Colonic mucosa (tissue), 4 donors: ENCODE results near the gene SLC25A28. TPM values are rescaled to one million over a fixed set of nuclear protein-coding genes. Genes with fewer than 3 reads are reported as not detected.
"Not testable (repeated sequence)": the region's sequence is repeated elsewhere in the genome, so short reads cannot be mapped to it uniquely, and the experiment has no call there.

ENCODE experiments used
- DNase-seq: peaks from one replicate; pipeline ENCODE4 v3.0.0-alpha.2; 2020
- H3K27ac ChIP-seq: fragments of 200-600 bp; one replicate; pipeline ENCODE4 v1.8.0; 2021
- H3K27me3 ChIP-seq: fragments of 200-600 bp; one replicate; pipeline ENCODE4 v1.8.0; 2021
- H3K36me3 ChIP-seq: fragments of 200-600 bp; one replicate; pipeline ENCODE4 v1.8.0; 2021
- H3K4me1 ChIP-seq: fragments of 200-600 bp; one replicate; pipeline ENCODE4 v1.8.0; 2021; ENCODE audit warnings: mild to moderate bottlenecking
- H3K4me3 ChIP-seq: fragments of 200-600 bp; one replicate; pipeline ENCODE4 v1.8.0; 2021
- H3K9ac ChIP-seq, 2 donors: one replicate each; pipeline ENCODE4 v1.7.0; 2013; ENCODE audit warnings: control low read depth in 2 of 2, low read depth in 2 of 2, low read length in 2 of 2
- H3K9me3 ChIP-seq: fragments of 200-600 bp; one replicate; pipeline ENCODE4 v1.8.0; 2021
- intact Hi-C: fragments of 100-400 bp; cut with DNase I; formaldehyde crosslinking; loops from one replicate; pipeline ENCODE4 v1.14.1; 2022
- total RNA-seq, 2 donors: library from RNA; stranded (reverse); fragmentation: NEBNext Ultra II Directional in 1 of 2; extraction: Animal tissue kit (Norgen Biotek cat#: 25700) in 1 of 2; gene quantifications; one replicate each; pipeline ENCODE4 v1.2.1, GENCODE V29; 2021
- TF ChIP-seq, protein P1 (sequence below): fragments of 200-600 bp; IDR thresholded peaks from one replicate; pipeline ENCODE4 v1.8.0; 2022; ENCODE audit warnings: antibody characterized with exemption, mild to moderate bottlenecking
- donor health status: healthy.
- donor health status: DM: no; HTN: no; CAD: no.
- donor health status: DM: no; HTN: no; CAD: no.

The SLC25A28 gene
- total RNA-seq, 2 donors from 2014 or later, result 29.6 to 38.7 TPM

DNA sequence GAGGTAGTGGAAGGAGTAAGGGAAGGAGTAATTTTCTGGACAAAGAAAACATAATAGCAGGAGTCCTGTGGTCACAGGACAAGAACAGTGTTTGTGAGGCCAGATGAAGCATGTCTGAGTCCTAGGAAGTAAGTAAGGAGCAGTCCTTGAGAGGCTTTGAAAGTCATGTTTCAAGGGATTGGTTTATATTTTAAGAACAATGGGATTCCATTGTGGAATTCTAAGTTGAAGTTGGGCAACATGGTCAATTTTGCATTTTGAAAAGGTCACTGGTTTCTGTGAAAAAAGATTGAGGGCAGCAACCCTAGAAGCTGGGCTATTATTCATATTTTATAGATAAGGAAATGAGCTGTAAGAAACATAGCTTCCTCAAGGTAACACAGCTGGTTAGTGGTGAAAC is 10.8 kb upstream of the SLC25A28 start:
- intact Hi-C loops, result loop anchor here (2.0 kb wide), 1 partner anchor 76 kb away; no protein-coding TSS in a partner anchor
- no peak for DNase-seq
- TF ChIP-seq, protein P1, sequence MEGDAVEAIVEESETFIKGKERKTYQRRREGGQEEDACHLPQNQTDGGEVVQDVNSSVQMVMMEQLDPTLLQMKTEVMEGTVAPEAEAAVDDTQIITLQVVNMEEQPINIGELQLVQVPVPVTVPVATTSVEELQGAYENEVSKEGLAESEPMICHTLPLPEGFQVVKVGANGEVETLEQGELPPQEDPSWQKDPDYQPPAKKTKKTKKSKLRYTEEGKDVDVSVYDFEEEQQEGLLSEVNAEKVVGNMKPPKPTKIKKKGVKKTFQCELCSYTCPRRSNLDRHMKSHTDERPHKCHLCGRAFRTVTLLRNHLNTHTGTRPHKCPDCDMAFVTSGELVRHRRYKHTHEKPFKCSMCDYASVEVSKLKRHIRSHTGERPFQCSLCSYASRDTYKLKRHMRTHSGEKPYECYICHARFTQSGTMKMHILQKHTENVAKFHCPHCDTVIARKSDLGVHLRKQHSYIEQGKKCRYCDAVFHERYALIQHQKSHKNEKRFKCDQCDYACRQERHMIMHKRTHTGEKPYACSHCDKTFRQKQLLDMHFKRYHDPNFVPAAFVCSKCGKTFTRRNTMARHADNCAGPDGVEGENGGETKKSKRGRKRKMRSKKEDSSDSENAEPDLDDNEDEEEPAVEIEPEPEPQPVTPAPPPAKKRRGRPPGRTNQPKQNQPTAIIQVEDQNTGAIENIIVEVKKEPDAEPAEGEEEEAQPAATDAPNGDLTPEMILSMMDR, result no peak
- Histone ChIP-seq H3K4me3 (no peak overlapping the region), H3K36me3 (no peaks in the 10 kb centered on the region), H3K27ac (no peak overlapping the region), H3K9ac (no peak overlapping the region), H3K4me1 (no peaks in the 10 kb centered on the region), H3K27me3 (no peaks in the 10 kb centered on the region), H3K9me3 (no peaks in the 10 kb centered on the region)

DNA sequence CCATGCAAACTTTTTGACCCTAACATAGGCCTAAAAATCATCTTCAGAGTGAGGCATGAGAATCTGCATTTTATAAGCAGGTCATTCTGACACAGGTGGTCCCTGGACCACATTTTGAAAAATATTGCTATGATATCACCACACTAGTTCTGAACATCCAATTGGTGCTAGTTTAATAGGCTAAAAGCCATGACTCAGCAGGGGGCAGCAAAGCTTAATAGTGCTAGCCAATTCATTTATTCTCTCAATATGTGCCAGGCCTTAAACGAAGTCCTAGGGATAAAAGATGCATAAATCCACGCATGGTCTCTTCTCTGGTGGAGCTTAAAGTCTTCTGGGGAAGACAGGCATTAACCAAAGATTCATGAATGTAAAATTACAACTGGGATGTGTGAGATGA is 10.2 kb upstream of the SLC25A28 start:
- intact Hi-C loops, result loop anchor here (2.0 kb wide), 1 partner anchor 76 kb away; no protein-coding TSS in a partner anchor
- Histone ChIP-seq H3K9me3 (no peaks in the 10 kb centered on the region), H3K27me3 (no peaks in the 10 kb centered on the region), H3K4me1 (no peaks in the 10 kb centered on the region), H3K36me3 (no peaks in the 10 kb centered on the region), H3K9ac (no peak overlapping the region), H3K27ac (no peak overlapping the region), H3K4me3 (no peak overlapping the region)
- peak; percentile 29 for DNase-seq
- TF ChIP-seq, protein P1, result peak; percentile 37

DNA sequence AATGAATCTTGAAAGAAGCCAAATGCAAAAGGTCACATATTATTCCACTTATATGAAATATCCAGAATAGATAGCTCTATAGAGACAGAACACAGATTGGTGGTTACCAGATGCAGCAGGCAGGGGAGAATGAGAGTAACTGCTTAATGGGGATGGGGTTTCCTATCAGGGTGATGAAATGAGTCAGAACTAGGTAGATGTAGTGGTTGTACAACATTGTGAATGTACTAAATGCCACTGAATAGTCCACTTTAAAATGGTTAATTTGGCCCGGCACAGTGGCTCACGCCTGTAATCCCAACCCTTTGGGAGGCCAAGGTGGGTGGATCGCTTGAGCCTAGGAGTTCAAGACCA is 9.4 kb upstream of the SLC25A28 start:
- Histone ChIP-seq H3K4me1 (no peaks in the 10 kb centered on the region), H3K4me3 (no peak overlapping the region), H3K9ac (no peak overlapping the region), H3K27me3 (no peaks in the 10 kb centered on the region), H3K27ac (no peak overlapping the region), H3K9me3 (no peaks in the 10 kb centered on the region), H3K36me3 (no peaks in the 10 kb centered on the region)
- TF ChIP-seq, protein P1, result no peak
- intact Hi-C loops, result no loop called here
- DNase-seq, result no peak

DNA sequence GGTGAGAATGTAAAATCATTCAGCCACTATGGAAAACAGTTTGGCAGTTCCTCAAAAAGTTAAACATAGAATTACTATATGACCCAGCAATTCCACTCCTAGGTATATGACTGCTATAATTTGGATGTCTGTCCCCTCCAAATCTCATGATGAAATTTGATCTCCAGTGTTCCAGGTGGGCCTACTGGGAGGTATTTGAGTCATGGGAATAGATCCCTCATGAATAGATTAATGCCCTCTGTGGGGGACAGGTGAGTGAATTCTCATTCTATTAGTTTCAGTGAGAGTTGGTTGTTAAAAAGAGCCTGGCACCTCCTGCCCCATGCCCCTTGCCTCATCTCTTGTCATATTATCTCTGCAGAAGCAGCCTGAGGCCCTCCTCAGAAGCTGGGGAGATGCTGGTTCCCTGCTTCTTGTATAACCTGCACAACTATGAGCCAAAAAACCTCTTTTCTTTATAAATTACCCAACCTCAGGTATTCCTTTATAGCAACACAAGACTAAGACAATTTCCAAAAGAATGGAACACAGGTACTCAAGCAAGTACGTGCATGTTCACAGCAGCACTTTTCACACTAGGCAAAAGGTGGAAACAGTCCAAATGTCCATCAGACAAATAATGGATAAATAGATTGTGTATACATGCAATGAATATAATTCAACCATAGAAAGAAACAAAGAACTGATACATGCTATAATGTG is 8.8 kb upstream of the SLC25A28 start:
- Histone ChIP-seq H3K4me1 (no peaks in the 10 kb centered on the region), H3K36me3 (no peaks in the 10 kb centered on the region), H3K27me3 (no peaks in the 10 kb centered on the region), H3K27ac (no peak overlapping the region), H3K9ac (no peak overlapping the region), H3K9me3 (no peaks in the 10 kb centered on the region), H3K4me3 (no peak overlapping the region)
- TF ChIP-seq, protein P1, result no peak
- DNase-seq, result no peak
- intact Hi-C loops, result no loop called here

DNA sequence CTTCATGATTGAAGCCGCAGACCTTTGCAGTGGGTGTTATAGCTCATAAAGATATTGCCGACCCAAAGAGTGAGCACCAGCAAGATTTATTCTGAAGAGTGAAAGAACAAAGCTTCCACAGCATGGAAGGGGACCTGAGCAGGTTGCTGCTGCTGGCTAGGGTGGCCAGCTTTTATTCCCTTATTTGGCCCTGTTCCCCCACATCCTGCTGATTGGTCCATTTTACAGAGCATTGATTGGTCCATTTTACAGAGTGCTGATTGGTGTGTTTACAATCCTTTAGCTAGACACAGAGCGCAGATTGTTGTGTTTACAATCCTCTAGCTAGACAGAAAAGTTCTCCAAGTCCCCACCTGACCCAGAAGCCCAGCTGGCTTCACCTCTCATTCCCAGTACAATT is 4.9 kb upstream of the SLC25A28 start:
- H3K27me3 ChIP-seq, intact Hi-C loops, H3K27ac ChIP-seq, H3K4me3 ChIP-seq, DNase-seq, H3K36me3 ChIP-seq, H3K9ac ChIP-seq, H3K4me1 ChIP-seq, H3K9me3 ChIP-seq: not testable (repeated sequence)

DNA sequence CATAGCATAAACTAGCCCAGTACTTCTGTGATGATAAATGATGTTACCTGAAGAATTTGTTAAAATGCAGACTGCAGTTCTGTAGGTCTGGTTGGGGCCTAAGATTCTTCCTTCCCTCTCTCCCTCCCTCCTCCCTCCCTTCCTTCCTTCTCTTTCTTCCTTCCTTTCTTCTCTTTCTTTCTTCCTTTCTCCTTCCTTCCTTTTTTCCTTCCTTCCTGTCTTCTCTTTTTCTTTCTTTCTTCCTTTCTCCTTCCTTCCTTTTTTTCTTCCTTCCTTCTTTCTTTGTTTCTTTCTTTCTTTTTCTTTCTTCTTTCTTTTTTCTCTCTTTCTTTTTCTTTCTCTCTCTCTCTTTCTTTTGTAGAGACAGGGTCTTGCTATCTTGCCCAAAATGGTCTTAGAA is 3.7 kb upstream of the SLC25A28 start:
- Histone ChIP-seq H3K36me3 (no peaks in the 10 kb centered on the region), H3K9ac (no peak overlapping the region), H3K27me3 (no peaks in the 10 kb centered on the region), H3K4me1 (peaks cover 5% of the 10 kb centered on the region), H3K27ac (no peak overlapping the region), H3K4me3 (no peak overlapping the region), H3K9me3 (no peaks in the 10 kb centered on the region)
- DNase-seq, result no peak
- TF ChIP-seq, protein P1, result no peak
- intact Hi-C loops, result no loop called here
